Activated naive CD4-positive, alpha-beta T cell treated with anti-CD3 and anti-CD28 coated beads for 36 hours (primary cell): ENCODE data around the gene IL18. TPM values are rescaled to one million over a fixed set of nuclear protein-coding genes. Genes with fewer than 3 reads are reported as not detected.

ENCODE experiments used
- CTCF ChIA-PET: fragments of 350-600 bp; sonication (Branson Sonifier 250); formaldehyde crosslinking; loops from one replicate; lab custom pipeline; 2021; ENCODE audit warnings: antibody characterized with exemption; lab: Charles Lee
- DNase-seq: peaks from one replicate; pipeline ENCODE4 v3.0.0-alpha.2; 2020
- H3K27ac Mint-ChIP-seq: one replicate; pipeline ENCODE4 v1.8.0; 2021; ENCODE audit warnings: mild to moderate bottlenecking, mixed read lengths
- H3K27me3 Mint-ChIP-seq: one replicate; pipeline ENCODE4 v1.8.0; 2021; ENCODE audit warnings: low read depth, mixed read lengths
- H3K36me3 Mint-ChIP-seq: one replicate; pipeline ENCODE4 v1.8.0; 2021; ENCODE audit warnings: low read depth, mixed read lengths
- H3K4me1 Mint-ChIP-seq: one replicate; pipeline ENCODE4 v1.8.0; 2021; ENCODE audit warnings: low read depth, mixed read lengths
- H3K4me3 Mint-ChIP-seq: one replicate; pipeline ENCODE4 v1.8.0; 2021; ENCODE audit warnings: mild to moderate bottlenecking, moderate library complexity, mixed read lengths
- H3K9me3 Mint-ChIP-seq: one replicate; pipeline ENCODE4 v1.8.0; 2021; ENCODE audit warnings: mixed read lengths
- intact Hi-C: fragments of 100-400 bp; cut with micrococcal nuclease; formaldehyde crosslinking; loops from one replicate; pipeline ENCODE4 v1.15.1; 2023
- total RNA-seq, 2 experiments: library from RNA; stranded (reverse); gene quantifications; one replicate each; pipeline ENCODE4 v1.2.3, GENCODE V29; 2021

IL18 gene
- total RNA-seq, 2 experiments from 2014 or later: not detected

- Mint-ChIP-seq H3K4me3 (no peak overlapping the region), H3K27ac (no peak overlapping the region), H3K36me3 (no peaks in the 10 kb centered on the region), H3K4me1 (no peaks in the 10 kb centered on the region), H3K27me3 (peaks cover 4% of the 10 kb centered on the region), H3K9me3 (no peaks in the 10 kb centered on the region)
- intact Hi-C loops: no loop called here
- CTCF ChIA-PET: interaction anchor here (1.4 kb wide), 1 partner anchor 37 kb away, joined by 4 read pairs; no protein-coding TSS in a partner anchor
- no peak for DNase-seq
Observed at GRCh38 chr11:112150517-112150916, 13.4 kb downstream of the IL18 start.

DNA sequence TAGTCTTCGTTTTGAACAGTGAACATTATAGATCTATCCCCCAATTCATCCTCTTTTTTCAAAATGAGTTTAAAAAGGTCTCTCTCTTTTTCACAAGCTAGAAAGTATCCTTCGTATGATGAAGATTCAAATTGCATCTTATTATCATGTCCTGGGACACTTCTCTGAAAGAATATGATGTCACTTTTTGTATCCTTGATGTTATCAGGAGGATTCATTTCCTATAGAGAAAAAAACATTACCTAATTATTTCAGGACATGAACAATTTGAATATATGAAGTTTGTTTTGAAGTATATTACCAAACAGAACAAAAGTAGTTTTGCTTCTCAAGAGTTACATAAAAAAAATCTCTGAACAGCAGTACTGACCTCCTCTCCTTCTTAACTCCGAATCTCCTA lies 20.3 kb downstream of the IL18 start:
- CTCF ChIA-PET: interaction anchor here (0.6 kb wide), 1 partner anchor 32 kb away, joined by 4 read pairs; no protein-coding TSS in a partner anchor
- no peak overlapping the region for H3K4me3 Mint-ChIP-seq
- no peak for DNase-seq
- intact Hi-C loops: no loop called here
- H3K36me3 Mint-ChIP-seq: no peaks in the 10 kb centered on the region
- H3K4me1 Mint-ChIP-seq: no peaks in the 10 kb centered on the region
- no peak overlapping the region for H3K27ac Mint-ChIP-seq
- H3K27me3 Mint-ChIP-seq: no peaks in the 10 kb centered on the region
- peaks cover 3% of the 10 kb centered on the region for H3K9me3 Mint-ChIP-seq

- no peaks in the 10 kb centered on the region for H3K9me3 Mint-ChIP-seq
- CTCF ChIA-PET: interaction anchor here (0.6 to 2.4 kb wide), 2 partner anchors 20 to 146 kb away, joined by 3 to 10 read pairs; no protein-coding TSS in a partner anchor
- DNase-seq: no peak
- H3K27me3 Mint-ChIP-seq: no peaks in the 10 kb centered on the region
- H3K4me3 Mint-ChIP-seq: no peak overlapping the region
- H3K4me1 Mint-ChIP-seq: no peaks in the 10 kb centered on the region
- intact Hi-C loops: no loop called here
- no peaks in the 10 kb centered on the region for H3K36me3 Mint-ChIP-seq
- no peak overlapping the region for H3K27ac Mint-ChIP-seq
Observed at GRCh38 chr11:112134473-112134872, 29.4 kb downstream of the IL18 start.

- no peaks in the 10 kb centered on the region for H3K27me3 Mint-ChIP-seq
- CTCF ChIA-PET: no interaction called here
- H3K4me1 Mint-ChIP-seq: no peaks in the 10 kb centered on the region
- H3K4me3 Mint-ChIP-seq: no peak overlapping the region
- H3K36me3 Mint-ChIP-seq: no peaks in the 10 kb centered on the region
- no peaks in the 10 kb centered on the region for H3K9me3 Mint-ChIP-seq
- intact Hi-C loops: no loop called here
- no peak overlapping the region for H3K27ac Mint-ChIP-seq
- no peak for DNase-seq
Observed at GRCh38 chr11:112132737-112133136, 31.2 kb downstream of the IL18 start.

DNA sequence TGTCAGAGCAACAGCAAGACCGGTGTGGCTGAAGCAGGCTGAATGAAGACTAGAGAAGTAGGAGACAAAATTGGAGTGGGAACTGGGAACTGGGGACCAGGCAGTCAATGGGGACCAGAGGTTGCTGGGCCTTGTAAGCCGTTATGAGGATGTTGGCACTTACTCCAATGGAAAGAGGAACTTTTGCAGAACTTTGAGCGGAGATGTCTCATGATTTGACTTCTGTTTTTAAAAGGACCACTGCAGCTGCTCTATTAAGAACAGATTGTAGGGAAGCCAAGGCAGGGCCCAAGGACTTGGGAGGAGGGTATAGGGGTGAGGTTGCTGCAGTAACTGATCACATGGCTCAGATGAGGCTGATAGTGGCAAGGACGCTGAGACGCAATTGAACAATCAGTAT lies 34.2 kb downstream of the IL18 start:
- H3K9me3 Mint-ChIP-seq: no peaks in the 10 kb centered on the region
- CTCF ChIA-PET: interaction anchor here (0.6 to 1.2 kb wide), 4 partner anchors 9 to 1638 kb away, joined by 3 to 6 read pairs (median 5); partner anchors contain the start of gene BCO2

GRCh38 chr11:112128483-112129121 lies 35.3 kb downstream of the IL18 start:
- no peak overlapping the region for H3K27ac Mint-ChIP-seq
- intact Hi-C loops: no loop called here
- CTCF ChIA-PET: interaction anchor here (0.6 to 1.2 kb wide), 2 partner anchors 16 to 41 kb away, joined by 3 read pairs; no protein-coding TSS in a partner anchor
- no peaks in the 10 kb centered on the region for H3K4me1 Mint-ChIP-seq
- H3K36me3 Mint-ChIP-seq: no peaks in the 10 kb centered on the region
- H3K4me3 Mint-ChIP-seq: no peak overlapping the region
- DNase-seq: no peak
- H3K27me3 Mint-ChIP-seq: no peaks in the 10 kb centered on the region
- H3K9me3 Mint-ChIP-seq: no peaks in the 10 kb centered on the region

More for the DNA sequence above, 34.2 kb downstream of the IL18 start:
- Mint-ChIP-seq H3K4me1 (no peaks in the 10 kb centered on the region), H3K36me3 (no peaks in the 10 kb centered on the region), H3K27ac (no peak overlapping the region), H3K27me3 (no peaks in the 10 kb centered on the region), H3K4me3 (no peak overlapping the region)
- intact Hi-C loops: no loop called here
- no peak for DNase-seq

DNA sequence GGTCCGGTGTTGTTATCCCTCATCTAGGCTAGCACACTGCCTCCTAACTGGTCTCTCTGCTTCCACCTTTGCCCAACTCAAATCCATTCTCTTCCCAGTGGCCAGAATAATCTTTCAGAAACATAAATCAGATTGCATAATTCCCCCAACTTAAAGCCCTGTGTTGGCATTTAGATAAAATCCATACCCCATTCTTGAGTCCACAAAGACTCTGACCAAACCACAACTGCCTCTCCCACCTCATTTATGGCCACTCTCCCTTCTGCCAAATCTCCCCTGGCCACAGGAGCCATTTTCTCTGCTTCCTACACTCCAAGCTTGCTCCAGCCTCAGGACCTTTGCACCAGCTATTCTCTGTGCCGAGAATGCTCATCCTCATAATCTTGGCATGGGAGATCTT lies 36.8 kb downstream of the IL18 start:
- CTCF ChIA-PET: no interaction called here
- no peak overlapping the region for H3K4me3 Mint-ChIP-seq
- no peaks in the 10 kb centered on the region for H3K27me3 Mint-ChIP-seq
- H3K9me3 Mint-ChIP-seq: no peaks in the 10 kb centered on the region
- intact Hi-C loops: no loop called here
- no peak overlapping the region for H3K27ac Mint-ChIP-seq
- DNase-seq: no peak
- H3K4me1 Mint-ChIP-seq: no peaks in the 10 kb centered on the region
- no peaks in the 10 kb centered on the region for H3K36me3 Mint-ChIP-seq

GRCh38 chr11:112123129-112123528 lies 40.8 kb downstream of the IL18 start:
- no peak overlapping the region for H3K4me3 Mint-ChIP-seq
- peaks cover 8% of the 10 kb centered on the region for H3K4me1 Mint-ChIP-seq
- CTCF ChIA-PET: interaction anchor here (0.6 to 1.5 kb wide), 3 partner anchors 53 to 152 kb away, joined by 3 to 4 read pairs (median 3); partner anchors contain the start of gene BCO2
- no peak for DNase-seq
- intact Hi-C loops: no loop called here
- no peaks in the 10 kb centered on the region for H3K9me3 Mint-ChIP-seq
- H3K27me3 Mint-ChIP-seq: no peaks in the 10 kb centered on the region
- no peak overlapping the region for H3K27ac Mint-ChIP-seq
- peaks cover 3% of the 10 kb centered on the region for H3K36me3 Mint-ChIP-seq

DNA sequence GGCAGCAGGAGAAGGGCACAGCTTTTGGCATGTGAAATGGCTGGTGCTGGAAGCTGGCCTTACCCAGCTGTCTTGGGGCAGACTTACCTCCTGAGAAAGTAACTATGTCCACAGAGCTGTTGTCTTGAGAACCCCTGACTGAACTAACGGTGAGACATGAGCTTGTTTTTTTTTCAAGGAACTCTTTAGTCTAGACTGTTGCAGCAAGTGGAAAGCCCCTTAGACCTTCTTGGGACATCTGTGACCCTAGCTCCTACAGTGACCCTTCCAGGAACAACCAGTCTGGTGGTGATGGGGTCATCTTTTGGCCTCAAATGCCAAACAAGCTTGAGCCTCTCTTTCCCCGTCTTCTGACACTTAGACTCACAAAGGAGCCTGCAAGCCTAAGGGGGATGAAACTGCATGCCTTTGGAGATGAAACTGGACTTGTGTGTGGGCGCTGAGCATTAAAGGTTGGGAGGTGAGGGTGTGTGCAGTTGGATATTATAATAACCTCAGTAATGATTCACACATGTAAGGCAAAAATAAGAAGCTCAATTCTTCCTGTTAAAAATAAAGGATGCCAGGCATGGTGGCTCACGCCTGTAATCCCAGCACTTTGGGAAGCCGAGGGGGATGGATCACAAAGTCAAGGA lies 41.8 kb downstream of the IL18 start:
- no peak for DNase-seq
- no peak overlapping the region for H3K27ac Mint-ChIP-seq
- CTCF ChIA-PET: interaction anchor here (1.1 to 2.4 kb wide), 3 partner anchors 10 to 158 kb away, joined by 3 to 21 read pairs (median 4); partner anchors contain the start of gene BCO2

GRCh38 chr11:112118176-112118575 lies 45.7 kb downstream of the IL18 start:
- CTCF ChIA-PET: interaction anchor here (0.6 kb wide), 1 partner anchor 116 kb away, joined by 4 read pairs; no protein-coding TSS in a partner anchor
- intact Hi-C loops: no loop called here

More for the DNA sequence above, 41.8 kb downstream of the IL18 start:
- H3K4me3 Mint-ChIP-seq: no peak overlapping the region
- intact Hi-C loops: no loop called here
- no peaks in the 10 kb centered on the region for H3K27me3 Mint-ChIP-seq
- H3K9me3 Mint-ChIP-seq: no peaks in the 10 kb centered on the region
- peaks cover 4% of the 10 kb centered on the region for H3K36me3 Mint-ChIP-seq
- peaks cover 8% of the 10 kb centered on the region for H3K4me1 Mint-ChIP-seq

GRCh38 chr11:112115386-112115785 lies 48.5 kb downstream of the IL18 start:
- H3K27ac Mint-ChIP-seq: no peak overlapping the region
- intact Hi-C loops: no loop called here
- CTCF ChIA-PET: interaction anchor here (0.6 to 2.2 kb wide), 5 partner anchors 18 to 60 kb away, joined by 3 to 8 read pairs (median 4); partner anchors contain the start of gene BCO2
- no peaks in the 10 kb centered on the region for H3K27me3 Mint-ChIP-seq
- peaks cover 13% of the 10 kb centered on the region for H3K4me1 Mint-ChIP-seq
- no peak overlapping the region for H3K4me3 Mint-ChIP-seq
- DNase-seq: no peak
- H3K9me3 Mint-ChIP-seq: no peaks in the 10 kb centered on the region
- peaks cover 8% of the 10 kb centered on the region for H3K36me3 Mint-ChIP-seq

More at GRCh38 chr11:112118176-112118575, 45.7 kb downstream of the IL18 start:
- Mint-ChIP-seq H3K27me3 (no peaks in the 10 kb centered on the region), H3K27ac (no peak overlapping the region), H3K4me3 (no peak overlapping the region), H3K4me1 (peaks cover 16% of the 10 kb centered on the region), H3K36me3 (peaks cover 5% of the 10 kb centered on the region), H3K9me3 (no peaks in the 10 kb centered on the region)
- DNase-seq: no peak

DNA sequence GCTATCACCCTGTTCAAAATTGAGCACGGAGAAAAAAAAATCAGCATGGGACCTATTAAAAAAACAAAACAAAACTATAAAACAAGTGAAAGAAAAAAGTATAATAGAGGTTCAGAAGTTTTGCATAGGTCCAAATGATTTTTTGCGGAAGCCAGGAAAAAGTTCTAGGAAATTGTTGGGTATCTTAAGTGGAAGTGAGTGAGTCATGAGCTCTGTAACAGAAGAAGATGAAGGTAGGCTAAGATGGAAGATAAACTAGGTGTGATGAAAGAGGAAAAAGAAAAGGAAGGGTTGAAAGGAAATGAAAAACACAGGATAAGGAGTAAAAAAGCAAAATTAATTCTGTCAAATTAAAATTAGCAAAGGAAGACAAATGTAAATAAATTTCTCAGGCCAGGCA lies 49.4 kb downstream of the IL18 start:
- H3K9me3 Mint-ChIP-seq: no peaks in the 10 kb centered on the region
- intact Hi-C loops: no loop called here
- CTCF ChIA-PET: interaction anchor here (0.7 to 4.1 kb wide), 18 partner anchors 7 to 467 kb away, joined by 3 to 46 read pairs (median 6); partner anchors contain the start of gene BCO2

More for the DNA sequence above, 49.4 kb downstream of the IL18 start:
- Mint-ChIP-seq H3K4me3 (no peak overlapping the region), H3K4me1 (peaks cover 8% of the 10 kb centered on the region), H3K27ac (no peak overlapping the region), H3K36me3 (peaks cover 9% of the 10 kb centered on the region), H3K27me3 (no peaks in the 10 kb centered on the region)
- no peak for DNase-seq
